HG03175 (cell line): Measurements from ENCODE around the gene NABP2.
A peak's percentile ranks its signal among the peaks of the same experiment; 100 is the strongest.
"Not testable (repeated sequence)": the region's sequence is repeated elsewhere in the genome, so short reads cannot be mapped to it uniquely, and the experiment has no call there.

Experiments
- ATAC-seq: cut with Tn5 transposase; IDR thresholded peaks from one replicate; pipeline ENCODE4 v1.9.1; 2021; ENCODE audit warnings: mild to moderate bottlenecking, moderate library complexity; ENCODE audit not compliant: unreplicated experiment

NABP2 gene

DNA sequence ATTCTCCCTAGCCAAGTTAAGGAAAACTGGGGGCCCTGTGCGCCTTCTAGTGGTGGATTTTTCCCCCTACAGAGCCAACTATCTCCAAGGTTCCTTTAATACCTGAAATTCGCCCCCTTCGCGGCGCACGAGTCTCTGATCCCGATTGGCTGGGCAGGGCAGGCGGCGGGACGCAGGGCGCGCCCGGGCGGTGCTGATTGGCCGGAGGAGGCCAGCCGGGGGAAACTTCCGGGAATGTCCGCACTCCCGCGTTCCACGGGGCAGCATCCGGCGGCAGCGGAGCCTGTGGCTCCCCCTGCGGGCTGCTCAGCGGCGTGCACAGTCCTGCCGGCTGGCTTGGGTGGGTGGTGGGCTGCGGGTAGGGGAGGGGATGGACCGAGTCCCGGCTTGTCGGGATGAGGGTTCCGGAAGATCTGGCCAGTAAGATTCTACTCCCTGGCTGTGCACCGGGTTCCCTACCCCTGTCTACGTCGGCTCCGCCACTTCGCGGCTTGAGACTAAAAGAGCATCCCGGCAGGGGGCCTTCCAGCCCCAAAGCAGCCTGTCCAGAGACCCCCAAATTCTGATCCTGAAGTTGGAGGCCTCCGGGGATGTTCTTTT, at the start of gene NABP2:
Gene NABP2 (plus strand): TSS at position 241 of the 600 bp plus-strand sequence. CDS start 515 bp downstream, outside the sequence.
- ATAC-seq: peak; percentile 73

DNA sequence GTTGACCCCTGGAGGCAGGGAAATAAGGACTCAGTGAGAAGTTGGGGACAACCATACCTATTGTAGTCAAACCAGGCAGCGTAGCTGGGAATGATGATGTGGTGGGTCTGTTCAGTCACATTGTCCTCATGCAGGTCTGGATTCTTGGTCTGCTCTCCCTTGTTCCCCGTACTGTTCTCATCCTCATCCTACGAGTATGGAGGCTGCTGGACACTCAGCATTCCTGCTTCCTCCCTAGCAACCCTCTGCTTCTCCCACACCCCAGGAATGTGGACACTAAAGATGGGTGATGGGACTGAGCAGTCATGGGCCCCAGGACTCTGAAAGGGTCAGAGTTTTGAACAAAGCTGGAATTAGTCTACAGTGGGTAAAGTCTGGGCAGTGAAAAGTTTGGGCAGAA, 45.8 kb upstream of the NABP2 start:
- no peak for ATAC-seq

DNA sequence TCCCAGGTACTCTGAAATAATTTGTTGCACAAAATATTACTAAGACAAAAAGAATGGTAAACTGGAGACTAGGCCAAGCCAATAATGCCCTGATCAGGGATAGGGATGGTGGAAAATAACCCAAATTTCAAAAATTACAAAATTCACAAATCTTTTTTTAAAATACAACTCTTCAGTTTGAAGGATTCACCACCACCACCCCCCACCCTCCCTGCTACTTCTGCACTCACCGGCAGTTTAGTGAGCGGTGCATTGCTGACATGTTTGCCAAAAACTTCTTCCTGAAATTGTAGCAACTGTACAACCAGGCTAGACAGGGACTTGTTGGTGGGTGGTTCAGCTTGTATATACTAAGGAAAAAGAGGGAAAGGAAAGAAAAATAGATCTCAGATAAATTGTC, 37.2 kb upstream of the NABP2 start:
- ATAC-seq: no peak

DNA sequence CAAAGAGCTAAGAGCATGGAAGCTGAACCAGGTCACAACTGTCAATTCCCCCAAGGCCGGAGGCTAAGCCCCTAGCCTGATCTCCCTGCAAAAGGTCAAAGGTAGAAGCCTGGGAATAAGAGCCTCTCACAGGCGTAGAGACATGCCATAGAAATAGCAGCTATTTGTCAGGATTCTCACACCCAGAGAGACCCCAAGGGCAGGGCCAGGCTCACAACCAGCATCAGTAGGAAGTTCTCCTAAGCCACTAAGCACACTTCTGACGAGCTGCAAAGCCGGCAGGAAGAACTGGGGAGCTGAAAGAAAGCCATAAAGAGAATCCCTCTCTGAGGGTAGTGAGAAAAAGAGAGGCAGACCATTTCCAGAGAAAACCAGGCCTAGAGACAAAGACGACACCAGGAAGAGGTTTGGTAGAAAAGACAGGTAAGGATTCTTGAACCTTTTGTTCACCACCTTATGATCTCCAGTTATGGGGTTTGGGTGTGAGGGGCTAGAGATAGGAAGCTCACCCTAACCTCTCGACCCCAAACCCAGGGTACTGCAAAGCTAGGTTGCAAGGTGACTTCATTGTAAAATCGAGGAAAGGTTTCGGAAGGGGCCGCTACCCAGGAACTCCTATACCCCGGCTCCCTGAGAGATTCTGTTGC, 35.9 kb upstream of the NABP2 start:
- no peak for ATAC-seq

DNA sequence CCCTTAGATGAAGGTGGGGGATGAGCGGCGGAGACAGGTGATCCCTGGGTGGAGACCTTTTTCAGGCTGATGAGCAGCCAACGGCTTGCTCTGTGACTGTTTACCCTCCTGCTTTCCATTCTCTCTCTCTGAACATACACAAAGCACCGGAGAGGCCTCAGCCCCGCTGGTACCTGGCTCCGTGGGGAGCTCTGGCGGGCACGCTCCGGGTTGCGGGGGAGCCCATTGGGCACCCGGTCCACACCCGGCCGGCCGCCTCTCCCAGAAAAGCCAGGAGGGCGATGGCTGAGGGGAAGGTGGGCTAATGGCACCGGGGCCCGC, 35.4 kb upstream of the NABP2 start:
- no peak for ATAC-seq

DNA sequence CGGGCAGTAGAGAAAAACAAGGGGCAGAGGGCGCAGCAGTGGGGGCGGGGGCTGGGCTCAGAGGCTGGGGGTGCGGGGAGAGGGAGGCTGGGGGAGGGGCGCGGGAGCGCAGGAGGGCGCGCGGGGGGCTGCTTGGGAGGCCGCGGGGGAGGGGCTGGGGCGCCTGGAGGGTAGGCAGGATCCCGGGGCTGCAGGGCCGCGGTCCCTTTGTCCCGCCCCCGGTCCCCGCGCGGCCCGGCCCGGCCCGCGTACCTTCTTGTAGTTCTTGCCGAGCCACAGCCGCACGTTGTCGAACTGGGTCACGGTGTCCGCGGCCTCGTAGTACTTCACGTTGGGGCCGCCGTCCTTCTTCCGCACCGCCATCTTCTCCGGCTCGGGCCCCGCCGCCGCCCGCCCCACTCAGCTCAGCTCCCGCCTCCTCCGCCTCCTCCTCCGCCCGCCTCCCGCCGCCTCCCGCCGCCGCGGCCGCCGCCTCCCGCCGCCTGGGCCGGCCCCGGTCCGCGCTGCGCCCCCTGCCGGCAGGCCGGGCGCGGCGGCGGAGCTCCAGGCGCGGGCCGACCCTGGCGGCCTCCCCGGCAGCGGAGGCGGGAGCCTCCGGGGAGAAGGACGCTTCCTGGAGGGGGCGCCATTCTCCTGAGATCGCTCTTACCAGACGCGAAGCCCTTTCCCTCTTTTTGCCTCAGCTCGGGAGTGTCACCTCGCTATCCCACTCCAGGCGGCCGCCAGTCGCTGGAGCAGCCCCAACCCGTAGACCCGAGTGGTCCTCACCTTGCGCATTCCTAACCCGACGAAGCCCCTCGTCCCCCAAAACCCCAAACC, 34.8 kb upstream of the NABP2 start, which contains the start of gene SMARCC2:
Gene SMARCC2 (minus strand): TSS at position 385 of the 819 bp plus-strand sequence. CDS start 22 bp downstream, at position 363.
- peak; percentile 73 for ATAC-seq

DNA sequence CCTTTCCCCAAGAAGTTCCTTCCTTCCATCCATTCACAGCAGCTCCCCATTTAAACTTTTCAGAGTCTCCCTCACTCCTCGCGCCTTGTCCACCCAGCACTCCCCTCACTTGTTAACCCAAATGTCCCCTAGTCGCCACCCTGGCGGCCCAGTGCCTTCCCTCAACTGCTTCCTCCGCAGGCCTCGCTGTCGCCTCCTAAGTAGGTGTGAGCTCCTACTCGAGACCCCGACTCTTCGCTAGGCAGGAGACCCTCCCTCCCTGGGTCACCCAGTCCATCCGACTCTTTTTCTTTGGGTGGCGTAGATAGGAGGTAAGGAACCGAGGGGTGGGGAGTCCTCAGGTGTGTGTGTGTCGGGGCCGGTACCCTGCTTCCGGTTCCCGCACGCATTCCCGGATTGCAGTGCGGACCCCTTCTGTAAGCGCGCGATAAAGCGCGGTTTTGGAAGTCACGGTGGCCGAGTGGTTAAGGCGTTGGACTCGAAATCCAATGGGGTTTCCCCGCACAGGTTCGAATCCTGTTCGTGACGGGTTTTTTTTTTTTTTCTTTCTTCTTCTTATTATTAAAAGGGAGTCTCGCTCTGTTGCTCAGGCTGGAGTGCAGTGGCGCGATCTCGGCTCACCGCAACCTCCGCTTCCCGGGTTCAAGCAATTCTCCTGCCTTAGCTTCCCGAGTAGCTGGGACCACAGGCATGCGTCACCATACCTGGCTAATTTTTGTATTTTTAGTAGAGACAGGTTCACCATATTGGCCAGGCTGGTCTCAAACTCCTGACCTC, 34.0 kb upstream of the NABP2 start:
- peak; percentile 42 for ATAC-seq

DNA sequence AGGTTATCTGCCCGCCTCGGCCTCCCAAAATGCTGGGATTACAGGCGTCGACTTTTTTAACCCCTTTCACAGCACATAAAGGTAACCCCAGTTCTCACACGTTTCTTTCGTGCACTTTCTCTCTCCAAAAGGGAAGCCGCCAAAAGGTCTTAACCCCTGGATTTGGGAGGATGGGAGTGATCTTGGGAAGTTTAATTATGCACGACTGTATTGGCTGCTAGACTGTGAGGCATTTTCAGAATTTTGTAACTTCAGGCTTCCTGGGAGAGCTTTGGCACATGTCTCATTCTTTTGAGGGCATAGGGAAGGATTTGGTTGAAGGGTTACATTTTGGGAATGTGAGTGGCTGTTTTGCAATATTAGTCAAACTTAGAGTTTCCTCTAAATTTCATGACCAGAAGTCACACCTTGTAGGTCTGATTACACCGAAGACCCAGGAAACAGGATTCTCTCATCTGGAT, 33.4 kb upstream of the NABP2 start:
- no peak for ATAC-seq

DNA sequence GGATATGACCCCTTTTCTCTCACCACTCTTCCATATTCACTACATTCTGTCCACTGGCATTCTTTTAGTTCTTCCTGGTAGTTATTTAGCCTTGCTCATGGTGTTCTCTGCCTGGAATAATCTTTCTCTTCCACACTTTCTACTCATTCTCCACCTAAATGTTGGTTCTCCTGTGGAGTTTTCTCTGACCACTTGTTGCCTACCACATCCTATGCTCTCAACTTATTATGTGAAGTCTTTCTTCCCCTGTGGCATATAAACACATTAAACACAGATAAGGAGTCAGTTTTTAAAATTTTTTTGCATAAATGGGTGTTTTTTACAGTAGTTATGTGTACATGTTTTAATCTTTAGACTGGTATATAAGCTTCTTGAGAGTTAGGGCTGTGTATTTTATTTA, 31.6 kb upstream of the NABP2 start:
- ATAC-seq: no peak

DNA sequence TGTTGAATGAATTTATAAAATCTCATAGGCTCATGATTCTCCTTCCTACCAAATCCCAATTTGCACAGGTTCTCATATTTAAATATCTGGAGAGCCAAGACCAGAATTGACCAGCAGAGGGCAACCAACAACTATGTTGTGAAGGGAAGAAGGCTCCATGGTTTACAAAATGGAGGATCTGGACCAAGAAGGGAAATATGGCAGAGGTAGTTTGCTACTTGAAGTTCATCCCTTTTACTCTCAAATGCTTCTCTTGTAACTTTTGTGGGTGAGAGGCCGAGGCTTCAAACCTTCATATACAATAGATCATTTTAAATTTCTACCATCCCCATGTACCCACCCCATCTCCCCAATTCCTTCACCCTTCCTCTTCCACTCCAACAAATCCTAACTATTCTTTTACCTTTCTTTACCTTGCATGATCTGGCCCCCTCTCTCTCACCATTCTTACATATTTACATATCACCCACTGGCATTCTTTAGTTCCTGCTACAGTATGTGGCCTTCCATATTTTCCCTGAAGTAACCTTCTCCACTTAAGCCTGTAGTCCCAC, 31.0 kb upstream of the NABP2 start:
- ATAC-seq: no peak

DNA sequence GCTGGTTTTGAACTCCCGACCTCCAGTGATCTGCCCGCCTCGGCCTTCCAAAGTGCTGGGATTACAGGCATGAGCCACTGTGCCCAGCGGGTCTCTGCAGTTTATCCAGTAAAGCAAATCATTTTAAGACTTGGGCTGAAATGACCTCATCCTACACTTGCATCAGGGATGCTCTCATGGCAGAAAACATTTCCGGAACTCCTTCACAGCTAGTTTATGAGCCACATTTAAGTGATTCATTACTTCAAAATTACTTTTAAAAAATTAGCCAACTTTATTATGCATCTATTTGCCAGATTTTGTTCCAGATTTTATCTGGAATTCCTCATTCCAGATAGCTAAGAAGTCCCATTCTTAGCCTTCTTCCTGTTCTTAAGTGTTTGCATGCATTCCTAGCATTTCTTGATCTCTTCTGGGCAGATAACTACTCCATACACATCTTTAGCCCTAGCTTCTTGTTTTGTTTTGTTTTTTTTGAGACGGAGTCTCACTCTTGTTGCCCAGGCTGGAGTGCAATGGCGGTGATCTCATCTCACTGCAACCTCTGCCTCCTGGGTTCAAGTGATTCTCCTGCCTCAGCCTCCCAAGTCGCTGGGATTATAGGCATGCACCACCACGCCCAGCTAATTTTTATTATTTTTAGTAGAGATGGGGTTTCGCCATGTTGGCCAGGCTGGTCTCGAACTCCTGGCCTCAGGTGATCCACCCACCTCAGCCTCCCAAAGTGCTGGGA, 27.2 kb upstream of the NABP2 start:
- ATAC-seq: not testable (repeated sequence)

DNA sequence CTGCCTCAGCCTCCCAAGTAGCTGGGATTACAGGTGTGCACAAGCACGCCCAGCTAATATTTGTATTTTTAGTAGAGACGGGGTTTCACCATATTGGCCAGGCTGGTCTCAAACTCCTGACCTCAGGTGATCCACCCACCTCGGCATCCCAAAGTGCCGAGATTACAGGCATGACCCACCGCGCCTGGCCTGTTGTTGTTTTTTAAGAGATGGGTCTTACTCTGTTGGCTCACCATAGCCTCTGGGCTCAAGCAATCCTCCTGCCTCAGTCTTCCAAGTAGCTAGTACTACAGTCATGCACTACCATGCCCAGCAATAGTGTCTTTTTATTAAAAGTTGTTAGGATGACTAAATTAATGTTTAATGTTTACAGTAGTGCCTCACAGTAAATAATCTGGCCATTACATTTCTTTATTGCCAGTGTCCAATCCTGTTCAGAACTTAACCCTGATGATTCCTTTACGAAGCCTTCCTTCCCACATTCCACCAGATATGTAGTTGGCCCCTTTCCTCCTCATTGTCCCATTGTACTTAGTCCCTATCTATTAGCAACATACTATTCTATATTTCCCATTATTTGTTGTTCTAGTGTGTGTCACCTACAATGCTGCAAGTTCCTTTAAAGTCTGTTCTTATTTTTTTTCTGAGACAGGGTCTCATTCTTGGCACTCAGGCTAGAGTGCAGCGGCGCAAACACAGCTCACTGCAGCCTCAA, 26.1 kb upstream of the NABP2 start:
- no peak for ATAC-seq

DNA sequence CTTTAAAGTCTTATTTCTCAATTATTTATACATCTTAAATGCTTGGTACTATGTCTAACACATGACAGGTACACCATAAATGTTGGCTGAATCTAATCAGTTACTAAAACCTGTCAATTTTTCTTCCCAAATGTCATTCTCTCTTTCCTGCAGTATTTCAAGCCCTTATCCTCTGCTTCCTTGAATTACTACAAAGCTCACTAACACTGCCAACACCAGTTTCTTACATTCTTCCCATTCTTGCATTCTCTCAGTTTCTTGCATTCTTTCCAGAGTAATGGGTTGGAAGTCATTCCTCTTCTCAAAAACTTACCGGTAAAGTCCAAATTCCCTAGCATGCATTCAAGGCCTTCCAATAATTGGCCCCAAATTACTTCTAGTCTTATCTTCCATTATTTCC, 25.3 kb upstream of the NABP2 start:
- ATAC-seq: no peak

DNA sequence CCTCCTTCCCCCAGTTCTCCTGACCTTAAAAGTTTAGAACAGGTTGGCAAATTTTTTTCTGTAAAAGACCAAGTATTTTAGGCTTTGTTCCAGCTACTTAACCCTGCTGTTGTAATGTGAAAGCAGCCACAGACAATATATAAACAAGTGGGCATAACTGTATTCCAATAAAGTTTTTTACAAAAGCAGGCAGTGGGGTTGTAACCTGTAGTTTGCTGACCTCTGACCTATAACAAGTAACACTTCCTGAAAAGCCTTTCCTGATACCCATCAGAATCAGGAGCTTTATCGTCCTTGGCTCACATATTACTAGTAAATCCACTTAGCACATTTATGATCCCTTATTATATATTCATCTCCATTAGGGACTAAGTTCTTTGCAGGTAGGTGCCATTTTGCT, 21.8 kb upstream of the NABP2 start:
- no peak for ATAC-seq

DNA sequence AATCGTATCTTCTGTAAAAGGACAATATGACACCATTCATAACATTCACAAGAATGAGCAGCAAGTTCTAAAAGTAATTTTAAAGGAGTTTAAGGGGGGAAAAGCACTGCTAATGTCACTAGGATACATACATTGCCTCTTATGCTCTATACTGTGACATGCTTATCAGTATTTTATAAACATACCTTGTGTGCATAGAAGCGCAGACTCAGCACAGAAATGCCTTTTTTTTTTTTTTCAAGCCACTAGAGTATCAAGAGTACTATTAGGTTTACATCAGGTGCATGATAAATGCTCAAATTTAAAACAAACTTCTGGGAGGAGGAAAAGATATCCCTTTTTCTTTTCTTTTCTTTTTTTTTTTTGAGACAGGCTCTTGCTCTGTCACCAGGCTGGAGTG, 21.3 kb upstream of the NABP2 start:
- no peak for ATAC-seq

DNA sequence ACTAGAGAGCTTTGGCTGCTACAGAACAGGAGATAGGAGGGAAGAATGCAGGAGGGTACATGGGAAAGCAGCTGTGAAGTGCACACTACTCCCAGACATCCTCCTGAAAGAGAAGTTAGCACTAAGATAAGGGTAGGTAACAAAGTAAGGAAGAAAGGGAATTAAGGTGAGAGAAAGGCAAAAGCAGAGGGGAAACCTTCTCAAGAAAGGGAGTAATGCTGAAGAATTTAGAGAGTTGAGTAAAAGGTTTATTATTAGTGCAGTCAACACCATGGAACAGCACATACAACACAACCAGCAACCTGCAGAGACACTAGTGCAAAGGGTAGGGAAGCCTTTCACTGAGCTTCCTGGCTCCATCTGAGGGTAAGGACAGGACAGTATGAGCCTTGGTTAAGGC, 19.9 kb upstream of the NABP2 start:
- no peak for ATAC-seq

DNA sequence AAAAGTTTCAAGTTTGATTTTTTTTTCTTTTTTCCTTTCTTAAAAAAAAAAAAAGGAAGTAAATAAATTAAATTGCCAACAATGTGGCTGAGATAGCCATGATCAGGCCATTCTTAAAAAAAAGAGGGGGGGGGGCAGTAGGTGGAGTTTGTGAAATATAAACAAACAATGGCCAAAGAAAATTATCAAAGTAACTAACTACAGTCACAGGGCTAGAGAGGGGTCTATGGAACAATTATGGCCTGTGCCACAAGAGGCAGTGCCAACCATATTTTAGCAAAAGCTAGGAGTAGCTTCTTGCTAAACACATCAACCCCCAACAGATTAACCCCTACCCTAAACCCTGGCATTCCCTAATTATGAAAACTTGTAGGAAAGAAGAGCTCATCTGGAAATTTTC, 18.7 kb upstream of the NABP2 start:
- ATAC-seq: no peak

DNA sequence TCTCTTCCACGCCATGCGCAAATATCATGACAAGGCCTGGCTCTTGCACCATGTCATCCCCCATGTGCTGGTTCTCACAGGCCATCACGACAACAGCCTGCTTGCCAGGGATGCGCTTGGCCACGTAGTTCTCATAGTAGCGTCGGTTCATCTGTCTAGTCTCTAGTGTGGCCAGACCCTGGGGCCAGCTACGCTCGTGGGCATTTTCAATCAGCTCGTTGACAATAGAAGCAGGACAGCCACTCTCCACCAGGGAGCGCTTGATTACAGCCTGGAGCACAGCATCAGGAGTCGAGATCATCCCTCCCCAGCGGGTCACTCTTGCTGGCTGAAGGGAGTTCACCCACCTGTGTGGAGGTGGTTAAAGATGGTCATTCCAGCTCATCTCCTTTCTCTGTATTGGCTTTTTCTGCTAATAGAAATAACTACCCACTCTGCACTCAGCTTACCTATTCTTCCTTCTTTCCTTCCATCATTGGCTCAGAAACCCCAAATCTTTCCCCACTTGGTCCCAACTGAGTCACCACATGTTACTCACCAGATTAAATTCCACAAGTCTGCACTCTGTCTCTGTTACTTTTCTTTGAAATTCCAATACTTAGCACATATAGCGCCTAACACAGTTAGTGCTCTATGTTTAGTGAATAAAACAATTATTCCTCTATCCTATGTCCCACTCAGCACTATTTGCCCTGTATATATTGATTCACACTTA, 17.5 kb upstream of the NABP2 start:
- no peak for ATAC-seq

DNA sequence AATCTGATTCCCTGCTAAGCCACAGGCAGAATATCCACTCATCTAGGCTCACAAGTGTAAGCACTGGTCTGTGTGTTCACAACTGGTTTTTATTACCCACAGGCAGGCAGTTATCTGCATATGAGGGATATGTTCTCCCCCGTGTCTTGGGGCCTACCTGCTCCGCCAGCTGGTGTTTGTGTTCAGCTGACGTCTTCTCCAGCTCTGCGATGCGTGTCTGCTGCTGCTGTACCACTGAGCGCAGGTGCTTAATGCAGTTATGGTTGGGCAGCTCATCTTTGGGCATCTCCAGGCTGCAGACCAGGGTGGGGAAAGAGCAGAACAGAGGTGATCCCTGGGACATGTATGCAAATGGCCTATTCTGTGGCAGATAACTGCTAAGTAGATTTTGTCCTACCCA, 16.1 kb upstream of the NABP2 start:
- ATAC-seq: no peak
